OCI-LY7 (cell line): ENCODE results near the gene MAS1L. TPM values are rescaled to one million over a fixed set of nuclear protein-coding genes. Genes with fewer than 3 reads are reported as not detected.
"Not testable (repeated sequence)": the region's sequence is repeated elsewhere in the genome, so short reads cannot be mapped to it uniquely, and the experiment has no call there.

ENCODE experiments used
- BruUV-seq: library from RNA; stranded (reverse); fragments of 400-500 nt; replicated peaks from 2 replicates; lab custom pipeline; 2021; lab: Mats Ljungman, UMichigan
- CTCF ChIA-PET: fragments of 300-600 bp; sonication (Branson Sonifier 250); formaldehyde crosslinking; loops from one replicate; lab custom pipeline; 2022; ENCODE audit warnings: antibody characterized with exemption; ENCODE audit not compliant: unreplicated experiment; lab: Charles Lee
- POLR2A ChIA-PET: fragments of 300-600 bp; sonication (Branson Sonifier 250); formaldehyde crosslinking; loops from one replicate; lab custom pipeline; 2022; ENCODE audit warnings: antibody characterized with exemption; lab: Charles Lee
- DNase-seq: peaks from one replicate; pipeline ENCODE4 v3.0.0-alpha.2; 2015; ENCODE audit warnings: low spot score
- H2AFZ ChIP-seq: fragments of 200-600 bp; sonication (generic), shearing (Covaris generic); 2 replicates; pipeline ENCODE4 v1.6.1; 2014; ENCODE audit warnings: mild to moderate bottlenecking, antibody characterized with exemption, low read length, moderate library complexity
- H3K27ac ChIP-seq: fragments of 200-600 bp; sonication (generic); 2 replicates; pipeline ENCODE4 v1.5.1; 2014; ENCODE audit warnings: mixed run types, low read depth, mild to moderate bottlenecking, moderate library complexity, low read length, inconsistent platforms; ENCODE audit not compliant: poor library complexity, severe bottlenecking
- H3K36me3 ChIP-seq: fragments of 200-600 bp; sonication (generic); 2 replicates; pipeline ENCODE4 v1.6.1; 2014; ENCODE audit warnings: mild to moderate bottlenecking, antibody characterized with exemption, low read length, moderate library complexity, mixed read lengths; ENCODE audit not compliant: insufficient read depth
- H3K4me1 ChIP-seq: fragments of 200-600 bp; sonication (generic); 2 replicates; pipeline ENCODE4 v1.5.1; 2014; ENCODE audit warnings: mild to moderate bottlenecking, low read length; ENCODE audit not compliant: insufficient read depth, poor library complexity, severe bottlenecking
- H3K4me2 ChIP-seq: fragments of 200-600 bp; sonication (generic); 2 replicates; pipeline ENCODE4 v1.6.1; 2014; ENCODE audit warnings: mild to moderate bottlenecking, low read length
- H3K4me3 ChIP-seq: fragments of 200-600 bp; sonication (generic); 2 replicates; pipeline ENCODE4 v1.5.1; 2014; ENCODE audit warnings: mild to moderate bottlenecking, low read depth, low read length; ENCODE audit not compliant: poor library complexity, severe bottlenecking
- H3K79me2 ChIP-seq: fragments of 200-600 bp; sonication (generic); 2 replicates; pipeline ENCODE4 v1.6.1; 2016; ENCODE audit warnings: low read depth, mild to moderate bottlenecking, low read length, moderate library complexity, mixed read lengths; ENCODE audit not compliant: insufficient read depth
- H3K9me2 ChIP-seq: fragments of 200-600 bp; sonication (generic); 2 replicates; pipeline ENCODE4 v1.6.1; 2016; ENCODE audit warnings: mild to moderate bottlenecking, low read length, mixed read lengths; ENCODE audit not compliant: insufficient read depth
- H3K9me3 ChIP-seq: fragments of 200-600 bp; sonication (generic); 2 replicates; pipeline ENCODE4 v1.6.1; 2014; ENCODE audit warnings: mild to moderate bottlenecking, mixed run types, low read length, mixed read lengths
- H4K20me1 ChIP-seq: fragments of 200-600 bp; sonication (generic); 2 replicates; pipeline ENCODE4 v1.6.1; 2014; ENCODE audit warnings: mild to moderate bottlenecking, antibody characterized with exemption, low read length, moderate library complexity, mixed read lengths; ENCODE audit not compliant: insufficient read depth
- CTCF ChIP-seq: fragments of 200-600 bp; sonication (generic); conservative IDR thresholded peaks from 2 replicates; pipeline ENCODE4 v1.5.1; 2014; ENCODE audit warnings: mild to moderate bottlenecking, antibody characterized with exemption, low read length, moderate library complexity, mixed read lengths
- EZH2phosphoT487 ChIP-seq: fragments of 200-600 bp; sonication (generic); IDR thresholded peaks from 2 replicates; pipeline ENCODE4 v1.6.1; 2018; ENCODE audit warnings: low read depth, borderline replicate concordance, mild to moderate bottlenecking, mixed run types, antibody characterized with exemption, low read length, moderate library complexity, mixed read lengths
- intact Hi-C: fragments of 100-400 bp; cut with micrococcal nuclease; formaldehyde crosslinking; loops from one replicate; pipeline ENCODE4 v1.10.0; 2022; ENCODE audit not compliant: unreplicated experiment
- total RNA-seq, 2 experiments: library from RNA; depleted of rRNA in 1 of 2; stranded (reverse); fragments of >200 nt in 1 of 2; shearing (Covaris generic) in 1 of 2; gene quantifications; 2 replicates each; pipeline ENCODE4 v1.2.3, GENCODE V29; 2014 to 2022

MAS1L gene
- total RNA-seq, 2 experiments from 2014 or later: not detected

- intact Hi-C loops: no loop called here
- TF ChIP-seq EZH2phosphoT487: no peak
- TF ChIP-seq CTCF: no peak
- no peaks in the 10 kb centered on the region for H3K9me2 ChIP-seq
- no peaks in the 10 kb centered on the region for H4K20me1 ChIP-seq
- DNase-seq: no peak
- H3K4me3 ChIP-seq: no peak overlapping the region
- no peak overlapping the region for H2AFZ ChIP-seq
- H3K4me1 ChIP-seq: no peaks in the 10 kb centered on the region
- BruUV-seq: no TSS peak
- H3K27ac ChIP-seq: no peak overlapping the region
- H3K79me2 ChIP-seq: no peaks in the 10 kb centered on the region
- H3K4me2 ChIP-seq: no peak overlapping the region
- POLR2A ChIA-PET: interaction anchor here (0.7 kb wide), 1 partner anchor 12 kb away, joined by 3 read pairs; no protein-coding TSS in a partner anchor
- no peaks in the 10 kb centered on the region for H3K36me3 ChIP-seq
- no peaks in the 10 kb centered on the region for H3K9me3 ChIP-seq
- CTCF ChIA-PET: no interaction called here
Observed at GRCh38 chr6:29442719-29443118, 45.0 kb downstream of the MAS1L start.

GRCh38 chr6:29439006-29439405, 48.8 kb downstream of the MAS1L start, which contains the start of gene OR10C1:
TSS of gene OR10C1 (plus strand) at chr6:29439306. CDS start at chr6:29440016, 710 bp downstream.
- Histone ChIP-seq H3K4me3 (no peak within 1 kb of the TSS), H3K9me2 (no peaks in the 10 kb centered on the region), H2AFZ (no peak within 1 kb of the TSS), H3K4me1 (no peaks in the 10 kb centered on the region), H3K79me2 (no peaks in the 10 kb centered on the region), H3K4me2 (no peak within 1 kb of the TSS), H4K20me1 (no peaks in the 10 kb centered on the region), H3K36me3 (no peaks in the 10 kb centered on the region), H3K9me3 (no peaks in the 10 kb centered on the region), H3K27ac (no peak within 1 kb of the TSS)
- CTCF ChIA-PET: no interaction called here
- no TSS peak for BruUV-seq
- POLR2A ChIA-PET: interaction anchor here (0.7 kb wide), 1 partner anchor 11 kb away, joined by 3 read pairs; no protein-coding TSS in a partner anchor
- DNase-seq: no peak
- intact Hi-C loops: no loop called here
- TF ChIP-seq EZH2phosphoT487: no peak
- no peak for TF ChIP-seq CTCF

- H3K9me2 ChIP-seq, BruUV-seq, H3K79me2 ChIP-seq, H3K36me3 ChIP-seq, H3K27ac ChIP-seq, POLR2A ChIA-PET, H2AFZ ChIP-seq, H3K4me1 ChIP-seq, H3K4me2 ChIP-seq, H3K9me3 ChIP-seq, DNase-seq, CTCF ChIA-PET, H3K4me3 ChIP-seq, intact Hi-C loops, H4K20me1 ChIP-seq: not testable (repeated sequence)
Observed at GRCh38 chr6:29436730-29437129, 51.0 kb downstream of the MAS1L start.

Other genes with a start within 250 kb of the MAS1L start
- gene OR14J1, start 186.3 kb downstream of the MAS1L start, total RNA-seq (2014; rRNA removed; shearing (Covaris generic)): not detected in 2 replicates
- gene OR14J1, start 186.3 kb downstream of the MAS1L start, total RNA-seq (2022): not detected in 2 replicates
- not detected in 2 replicates for gene OR5V1, start 119.1 kb downstream of the MAS1L start, total RNA-seq (2014; rRNA removed; shearing (Covaris generic))
- not detected in 2 replicates for gene OR5V1, start 119.1 kb downstream of the MAS1L start, total RNA-seq (2022)
- not detected in 2 replicates for gene OR12D3, start 112.7 kb downstream of the MAS1L start, total RNA-seq (2014; rRNA removed; shearing (Covaris generic))
- not detected in 2 replicates for gene OR12D3, start 112.7 kb downstream of the MAS1L start, total RNA-seq (2022)
- gene OR12D2, start 92.3 kb downstream of the MAS1L start, total RNA-seq (2014; rRNA removed; shearing (Covaris generic)): not detected in 2 replicates
- gene OR12D2, start 92.3 kb downstream of the MAS1L start, total RNA-seq (2022): not detected in 2 replicates
- not detected in 2 replicates for gene OR12D1, start 73.0 kb downstream of the MAS1L start, total RNA-seq (2014; rRNA removed; shearing (Covaris generic))
- not detected in 2 replicates for gene OR12D1, start 73.0 kb downstream of the MAS1L start, total RNA-seq (2022)
- not detected in 2 replicates for gene OR10C1, start 48.6 kb downstream of the MAS1L start, total RNA-seq (2014; rRNA removed; shearing (Covaris generic))
- not detected in 2 replicates for gene OR10C1, start 48.6 kb downstream of the MAS1L start, total RNA-seq (2022)
- not detected in 2 replicates for gene OR11A1, start 30.9 kb downstream of the MAS1L start, total RNA-seq (2014; rRNA removed; shearing (Covaris generic))
- not detected in 2 replicates for gene OR11A1, start 30.9 kb downstream of the MAS1L start, total RNA-seq (2022)
- not detected in 2 replicates for gene OR2H1, start 30.8 kb downstream of the MAS1L start, total RNA-seq (2014; rRNA removed; shearing (Covaris generic))
- gene OR2H1, start 30.8 kb downstream of the MAS1L start, total RNA-seq (2022): not detected in 2 replicates
- gene UBD, start 71.8 kb upstream of the MAS1L start, total RNA-seq (2014; rRNA removed; shearing (Covaris generic)): not detected in 2 replicates
- gene UBD, start 71.8 kb upstream of the MAS1L start, total RNA-seq (2022): not detected in 2 replicates
- not detected in 2 replicates for gene OR2H2, start 97.2 kb upstream of the MAS1L start, total RNA-seq (2014; rRNA removed; shearing (Covaris generic))
- gene OR2H2, start 97.2 kb upstream of the MAS1L start, total RNA-seq (2022): not detected in 2 replicates
- 12.9 and 21.6 TPM in 2 replicates for gene GABBR1, start 145.2 kb upstream of the MAS1L start, total RNA-seq (2014; rRNA removed; shearing (Covaris generic))
- 33.6 and 37.1 TPM in 2 replicates for gene GABBR1, start 145.2 kb upstream of the MAS1L start, total RNA-seq (2022)
- not detected in 2 replicates for gene MOG, start 169.1 kb upstream of the MAS1L start, total RNA-seq (2014; rRNA removed; shearing (Covaris generic))
- not detected in 2 replicates for gene MOG, start 169.1 kb upstream of the MAS1L start, total RNA-seq (2022)
- not detected in 2 replicates for gene ZFP57, start 193.2 kb upstream of the MAS1L start, total RNA-seq (2014; rRNA removed; shearing (Covaris generic))
- gene ZFP57, start 193.2 kb upstream of the MAS1L start, total RNA-seq (2022): not detected in 2 replicates
- 83.2 and 140 TPM in 2 replicates for gene HLA-F, start 235.5 kb upstream of the MAS1L start, total RNA-seq (2014; rRNA removed; shearing (Covaris generic))
- 56.0 and 65.8 TPM in 2 replicates for gene HLA-F, start 235.5 kb upstream of the MAS1L start, total RNA-seq (2022)